Medulla oblongata (tissue), 1 donor: ENCODE results near the gene TYROBP.
"Not testable (repeated sequence)": the region's sequence is repeated elsewhere in the genome, so short reads cannot be mapped to it uniquely, and the experiment has no call there.

Source experiments
- DNase-seq: peaks from one replicate; pipeline ENCODE4 v3.0.0-alpha.2; 2015; ENCODE audit errors: extremely low spot score

Gene TYROBP

DNA sequence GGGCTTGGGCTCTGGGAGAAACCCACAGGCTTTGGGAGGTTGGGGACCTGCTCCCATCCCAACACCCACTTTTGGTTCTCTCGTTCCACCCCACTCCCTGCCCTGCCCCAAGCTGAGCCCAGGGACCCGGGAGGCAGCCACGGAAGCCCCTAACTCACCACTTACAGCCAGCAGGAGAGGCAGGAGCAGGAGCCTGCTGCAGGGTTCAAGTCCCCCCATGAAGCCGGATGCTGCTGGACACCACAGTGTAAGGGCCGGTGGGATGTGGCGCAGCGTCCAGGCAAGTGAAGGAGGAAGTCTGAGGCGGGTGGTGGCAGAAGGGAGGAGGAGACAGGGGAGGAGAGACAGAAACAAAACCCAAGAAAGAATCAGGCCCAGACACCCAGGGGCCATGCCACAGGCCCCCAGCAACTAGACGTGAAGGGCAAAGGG lies at the start of gene TYROBP:
Gene TYROBP, minus strand, starts transcription at position 286 of the 432 bp plus-strand sequence. Its CDS starts 67 bp downstream, at position 219.
- peak; percentile 54 for DNase-seq

DNA sequence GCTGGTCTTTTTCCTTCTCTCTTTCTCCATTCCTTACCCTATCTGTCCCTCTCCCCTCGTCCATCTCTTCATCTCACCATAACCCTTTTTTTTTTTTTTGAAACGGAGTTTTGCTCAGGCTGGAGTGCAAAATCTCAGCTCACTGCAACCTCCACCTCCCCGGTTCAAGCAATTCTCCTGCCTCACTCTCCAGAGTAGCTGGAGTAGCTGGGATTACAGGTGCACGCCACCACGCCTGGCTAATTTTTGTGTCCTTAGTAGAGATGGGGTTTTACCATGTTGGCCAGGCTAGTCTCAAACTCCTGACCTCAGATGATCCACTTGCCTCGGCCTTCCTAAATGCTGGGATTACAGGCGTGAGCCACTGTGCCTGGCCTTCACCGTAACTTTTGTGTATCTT lies 49.3 kb upstream of the TYROBP start:
- not testable (repeated sequence) for DNase-seq

DNA sequence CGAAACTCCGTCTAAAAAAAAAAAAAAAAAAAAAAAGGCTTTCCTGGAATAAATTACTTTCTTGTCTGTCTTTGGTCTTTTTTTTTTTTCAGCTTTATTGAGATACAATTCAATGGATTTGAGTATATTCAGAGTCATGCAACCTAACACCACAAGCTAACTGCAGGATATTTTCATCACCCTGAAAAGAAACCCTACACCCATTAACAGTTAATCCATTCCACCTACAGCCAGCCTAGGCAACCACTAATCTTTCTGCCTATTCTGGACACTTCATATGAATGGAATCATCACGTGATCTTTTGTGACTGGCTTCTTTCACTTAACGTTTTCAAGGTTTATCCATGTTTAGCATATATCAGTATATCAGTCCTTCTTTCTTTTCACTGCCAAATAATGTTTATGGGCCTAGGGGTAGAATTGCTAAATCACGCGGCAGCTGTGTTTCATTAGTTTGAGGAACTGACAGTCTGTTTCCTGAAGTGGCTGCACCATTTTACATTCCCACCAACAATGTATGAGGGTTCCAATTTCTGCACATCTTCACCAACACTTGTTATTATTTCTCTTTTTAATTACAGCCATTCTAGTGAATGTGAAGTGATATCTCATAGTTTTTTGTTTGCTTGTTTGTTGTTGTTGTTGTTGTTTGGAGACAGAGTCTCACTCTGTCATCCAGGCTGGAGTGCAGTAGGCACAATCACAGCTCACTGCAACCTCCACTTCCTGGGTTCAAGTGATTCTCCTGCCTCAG lies 48.0 kb upstream of the TYROBP start:
- DNase-seq: no peak

DNA sequence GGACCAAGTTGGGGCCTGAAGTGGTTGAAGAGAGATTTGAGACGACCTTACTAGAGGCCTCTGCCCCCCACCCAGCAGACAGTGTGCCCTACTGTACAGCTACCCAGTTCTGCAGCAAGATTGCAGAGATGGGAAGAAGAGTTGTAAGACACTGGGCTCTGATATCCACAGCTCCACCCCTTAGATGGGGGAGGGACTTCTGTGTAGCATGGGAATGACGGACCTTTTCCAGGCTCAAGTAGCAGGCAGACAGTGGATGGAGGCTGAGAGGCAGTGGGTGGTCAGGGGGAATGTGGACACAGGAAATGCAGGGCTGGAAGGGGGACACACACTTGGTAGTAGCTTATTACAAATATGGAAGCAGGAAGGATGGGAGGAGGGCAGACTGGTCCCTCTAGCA lies 41.0 kb upstream of the TYROBP start:
- DNase-seq: no peak

DNA sequence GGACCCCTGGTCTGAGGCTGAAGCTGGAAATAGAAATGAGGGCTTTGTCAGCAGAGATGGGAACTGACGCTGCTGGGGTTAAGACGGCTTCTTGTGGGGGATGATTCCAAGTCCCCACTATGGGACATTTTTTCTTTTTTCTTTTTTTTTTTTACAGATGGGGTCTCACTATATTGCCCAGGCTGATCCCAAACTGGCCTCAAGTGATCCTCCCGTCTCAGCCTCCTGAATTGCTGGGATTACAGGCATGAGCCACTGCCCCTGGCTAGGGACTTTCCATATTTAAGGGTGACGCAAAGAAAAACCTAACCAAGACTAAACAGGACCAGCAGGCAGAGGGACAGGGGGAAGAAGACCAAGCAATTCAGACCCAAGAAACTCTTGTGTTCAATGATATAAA lies 38.1 kb upstream of the TYROBP start:
- no peak for DNase-seq

DNA sequence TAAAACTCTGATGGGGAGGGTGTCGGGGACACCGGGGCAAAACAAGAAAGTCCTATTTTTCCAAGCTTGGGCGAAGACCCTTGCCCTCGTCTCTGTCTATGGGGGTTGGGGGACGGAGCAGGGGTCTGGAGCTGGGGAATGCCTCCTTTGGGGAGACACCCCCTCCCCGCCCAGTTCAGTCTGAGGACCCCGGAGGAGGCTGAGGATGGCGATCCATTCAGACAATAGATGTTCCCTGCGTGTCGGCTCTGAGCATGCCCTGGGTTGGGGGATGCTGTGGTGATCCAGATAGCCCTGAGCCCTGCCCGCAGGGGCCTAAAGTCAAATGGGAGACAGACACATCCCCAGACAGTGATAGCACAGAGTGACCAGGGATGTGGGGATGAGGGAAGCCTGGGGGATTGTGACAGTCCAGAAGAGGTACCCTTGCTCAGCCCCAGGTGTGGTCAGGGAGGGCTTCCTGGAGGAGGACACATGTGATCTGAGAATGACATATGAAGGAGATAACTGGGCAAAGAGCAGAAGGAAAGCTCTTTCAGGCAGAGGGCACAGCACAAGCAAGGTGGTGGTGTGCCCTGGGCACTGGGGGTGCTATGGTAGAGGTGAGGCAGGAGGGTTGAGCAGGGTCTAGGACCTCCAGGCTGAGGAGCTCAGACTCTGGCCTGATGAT lies 37.2 kb upstream of the TYROBP start:
- no peak for DNase-seq

DNA sequence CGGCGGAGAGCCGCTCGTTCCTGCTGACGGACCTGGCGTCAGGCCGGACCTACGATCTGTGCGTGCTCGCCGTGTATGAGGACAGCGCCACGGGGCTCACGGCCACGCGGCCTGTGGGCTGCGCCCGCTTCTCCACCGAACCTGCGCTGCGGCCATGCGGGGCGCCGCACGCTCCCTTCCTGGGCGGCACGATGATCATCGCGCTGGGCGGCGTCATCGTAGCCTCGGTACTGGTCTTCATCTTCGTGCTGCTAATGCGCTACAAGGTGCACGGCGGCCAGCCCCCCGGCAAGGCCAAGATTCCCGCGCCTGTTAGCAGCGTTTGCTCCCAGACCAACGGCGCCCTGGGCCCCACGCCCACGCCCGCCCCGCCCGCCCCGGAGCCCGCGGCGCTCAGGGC lies 36.5 kb upstream of the TYROBP start:
- no peak for DNase-seq

DNA sequence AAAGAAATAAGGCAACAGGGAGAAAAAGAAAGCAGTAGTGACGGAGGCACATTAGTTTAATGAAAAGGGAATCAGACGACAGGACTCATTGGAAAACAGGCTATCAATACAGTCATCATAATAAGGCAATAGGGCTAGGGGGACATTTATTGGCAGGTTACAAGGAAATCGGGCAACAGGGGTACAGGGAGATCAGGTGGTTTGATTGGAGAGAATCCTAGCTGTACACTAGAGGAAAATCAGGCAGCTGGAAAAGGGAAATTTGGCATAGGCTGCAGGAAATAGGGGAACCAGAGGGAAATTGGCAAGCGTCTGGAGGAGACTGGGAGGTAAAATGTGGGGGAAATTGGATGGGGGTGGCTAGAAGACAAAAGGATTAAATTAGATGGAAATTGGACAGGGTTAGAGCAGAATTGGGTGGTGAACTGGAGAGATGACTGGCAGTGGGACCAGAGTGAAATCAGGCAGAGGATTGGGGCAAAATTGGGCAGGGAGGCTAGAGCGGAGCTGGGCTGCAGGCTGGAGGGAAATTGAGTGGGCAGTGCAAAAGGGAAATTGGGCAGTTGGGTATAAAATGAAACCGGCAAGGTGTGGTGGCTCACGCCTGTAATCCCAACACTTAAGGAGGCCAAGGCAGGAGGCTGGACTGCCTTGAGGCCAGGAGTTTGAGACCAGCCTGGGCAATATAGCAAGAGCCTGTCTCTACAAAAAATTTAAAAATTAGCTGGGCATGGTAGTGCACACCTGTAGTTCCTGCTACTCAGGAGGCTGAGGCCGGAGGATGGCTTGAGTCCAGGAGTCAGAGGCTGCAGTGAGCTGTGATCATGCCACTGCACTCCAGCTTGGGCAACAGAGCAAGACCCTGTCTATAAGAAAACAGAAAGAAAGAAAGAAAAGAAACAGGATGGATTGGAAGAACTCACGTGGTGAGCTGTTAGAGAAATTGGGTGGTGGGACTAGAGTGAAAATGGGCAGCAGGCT lies 35.5 kb upstream of the TYROBP start:
- DNase-seq: no peak

DNA sequence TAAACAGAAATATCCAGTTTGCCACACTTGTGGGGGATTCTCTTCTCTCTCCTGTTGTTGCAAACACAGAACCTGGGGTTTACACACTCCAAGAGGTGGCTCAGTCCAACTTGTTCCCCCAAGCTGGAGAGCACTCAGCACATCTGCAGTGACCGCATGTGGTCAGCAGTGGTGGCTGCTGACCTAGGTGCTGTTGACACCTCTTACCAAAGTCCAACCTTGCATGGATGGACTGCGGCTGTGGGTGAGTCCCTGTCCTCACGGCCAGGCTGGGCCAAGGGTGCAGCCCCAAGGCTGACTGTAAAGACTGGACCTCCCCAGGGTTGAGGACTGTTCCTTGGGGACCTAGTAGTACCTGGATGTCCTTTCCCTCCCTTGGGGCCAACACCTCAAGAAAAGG lies 34.1 kb upstream of the TYROBP start:
- no peak for DNase-seq

DNA sequence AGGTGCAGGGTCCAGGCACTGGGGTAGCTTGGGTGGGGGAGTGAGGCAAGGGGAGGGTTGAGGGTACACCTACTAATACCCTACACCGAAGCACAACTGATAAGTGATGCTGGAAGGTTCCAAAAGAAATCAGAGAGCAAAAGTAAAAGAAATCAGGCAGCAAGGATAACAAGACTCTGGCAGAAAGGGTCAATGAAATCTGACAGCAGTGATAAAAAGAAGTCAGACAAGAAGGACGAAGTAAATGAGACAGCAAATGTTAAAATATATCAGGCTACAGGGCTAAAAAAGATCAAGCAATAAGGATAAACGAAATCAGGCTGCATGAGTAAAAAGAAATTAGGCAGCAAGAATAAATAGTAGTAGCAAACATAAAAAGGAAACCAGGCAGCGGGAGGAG lies 32.7 kb upstream of the TYROBP start:
- no peak for DNase-seq

DNA sequence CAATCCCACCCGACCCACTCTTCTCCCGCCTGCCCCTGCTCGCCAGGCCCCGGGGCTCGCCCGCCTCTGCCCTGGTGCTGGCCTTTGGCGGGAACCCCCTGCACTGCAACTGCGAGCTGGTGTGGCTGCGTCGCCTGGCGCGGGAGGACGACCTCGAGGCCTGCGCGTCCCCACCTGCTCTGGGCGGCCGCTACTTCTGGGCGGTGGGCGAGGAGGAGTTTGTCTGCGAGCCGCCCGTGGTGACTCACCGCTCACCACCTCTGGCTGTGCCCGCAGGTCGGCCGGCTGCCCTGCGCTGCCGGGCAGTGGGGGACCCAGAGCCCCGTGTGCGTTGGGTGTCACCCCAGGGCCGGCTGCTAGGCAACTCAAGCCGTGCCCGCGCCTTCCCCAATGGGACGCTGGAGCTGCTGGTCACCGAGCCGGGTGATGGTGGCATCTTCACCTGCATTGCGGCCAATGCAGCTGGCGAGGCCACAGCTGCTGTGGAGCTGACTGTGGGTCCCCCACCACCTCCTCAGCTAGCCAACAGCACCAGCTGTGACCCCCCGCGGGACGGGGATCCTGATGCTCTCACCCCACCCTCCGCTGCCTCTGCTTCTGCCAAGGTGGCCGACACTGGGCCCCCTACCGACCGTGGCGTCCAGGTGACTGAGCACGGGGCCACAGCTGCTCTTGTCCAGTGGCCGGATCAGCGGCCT lies 32.1 kb upstream of the TYROBP start:
- DNase-seq: no peak

DNA sequence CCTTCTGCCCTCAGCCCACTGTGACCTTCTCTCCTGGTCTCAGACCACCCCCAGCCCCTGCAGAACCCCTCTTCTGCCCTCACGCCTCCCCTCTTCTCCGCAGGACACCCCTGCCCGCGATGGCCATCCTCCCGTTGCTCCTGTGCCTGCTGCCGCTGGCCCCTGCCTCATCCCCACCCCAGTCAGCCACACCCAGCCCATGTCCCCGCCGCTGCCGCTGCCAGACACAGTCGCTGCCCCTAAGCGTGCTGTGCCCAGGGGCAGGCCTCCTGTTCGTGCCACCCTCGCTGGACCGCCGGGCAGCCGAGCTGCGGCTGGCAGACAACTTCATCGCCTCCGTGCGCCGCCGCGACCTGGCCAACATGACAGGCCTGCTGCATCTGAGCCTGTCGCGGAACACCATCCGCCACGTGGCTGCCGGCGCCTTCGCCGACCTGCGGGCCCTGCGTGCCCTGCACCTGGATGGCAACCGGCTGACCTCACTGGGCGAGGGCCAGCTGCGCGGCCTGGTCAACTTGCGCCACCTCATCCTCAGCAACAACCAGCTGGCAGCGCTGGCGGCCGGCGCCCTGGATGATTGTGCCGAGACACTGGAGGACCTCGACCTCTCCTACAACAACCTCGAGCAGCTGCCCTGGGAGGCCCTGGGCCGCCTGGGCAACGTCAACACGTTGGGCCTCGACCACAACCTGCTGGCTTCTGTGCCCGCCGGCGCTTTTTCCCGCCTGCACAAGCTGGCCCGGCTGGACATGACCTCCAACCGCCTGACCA lies 31.4 kb upstream of the TYROBP start:
- DNase-seq: no peak

DNA sequence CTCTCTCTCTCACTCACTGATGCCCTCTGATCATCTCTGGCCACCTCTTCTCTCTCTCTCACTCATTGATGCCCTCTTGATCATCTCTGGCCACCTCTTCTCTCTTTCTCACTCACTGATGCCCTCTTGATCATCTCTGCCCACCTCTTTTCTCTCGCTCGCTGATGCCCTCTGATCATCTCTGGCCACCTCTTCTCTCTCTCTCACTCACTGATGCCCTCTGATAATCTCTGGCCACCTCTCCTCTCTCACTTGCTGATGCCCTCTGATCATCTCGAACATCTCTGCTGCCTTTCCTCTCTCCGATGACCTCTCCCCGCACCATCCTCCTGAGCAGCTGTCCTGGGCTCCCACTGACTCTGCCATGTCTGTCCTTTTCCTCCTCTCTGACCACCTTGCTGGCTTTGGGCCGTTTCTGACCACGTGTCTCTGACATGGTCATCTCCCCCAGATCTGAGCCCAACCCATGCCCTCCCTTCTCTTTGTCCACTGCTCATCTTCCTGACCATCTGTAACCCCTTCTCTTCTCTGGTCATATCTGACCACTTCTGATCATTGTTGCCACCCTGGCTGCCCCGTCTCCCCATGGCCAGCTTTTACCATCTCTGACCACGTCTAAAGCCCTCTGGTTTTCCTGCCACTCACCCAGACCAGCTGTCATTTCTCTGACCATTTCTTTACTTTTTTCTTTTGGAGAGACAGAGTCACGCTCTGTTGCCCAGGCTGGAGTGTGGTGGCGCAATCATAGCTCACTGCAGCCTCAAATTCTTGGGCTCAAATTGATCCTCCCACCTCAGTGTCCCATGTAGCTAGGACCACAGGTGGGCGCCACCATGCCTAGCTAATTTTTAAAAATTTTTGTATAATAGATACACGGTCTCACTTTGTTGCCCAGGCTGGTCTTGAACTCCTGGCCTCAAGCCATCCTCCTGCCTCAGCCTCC lies 30.5 kb upstream of the TYROBP start:
- no peak for DNase-seq

DNA sequence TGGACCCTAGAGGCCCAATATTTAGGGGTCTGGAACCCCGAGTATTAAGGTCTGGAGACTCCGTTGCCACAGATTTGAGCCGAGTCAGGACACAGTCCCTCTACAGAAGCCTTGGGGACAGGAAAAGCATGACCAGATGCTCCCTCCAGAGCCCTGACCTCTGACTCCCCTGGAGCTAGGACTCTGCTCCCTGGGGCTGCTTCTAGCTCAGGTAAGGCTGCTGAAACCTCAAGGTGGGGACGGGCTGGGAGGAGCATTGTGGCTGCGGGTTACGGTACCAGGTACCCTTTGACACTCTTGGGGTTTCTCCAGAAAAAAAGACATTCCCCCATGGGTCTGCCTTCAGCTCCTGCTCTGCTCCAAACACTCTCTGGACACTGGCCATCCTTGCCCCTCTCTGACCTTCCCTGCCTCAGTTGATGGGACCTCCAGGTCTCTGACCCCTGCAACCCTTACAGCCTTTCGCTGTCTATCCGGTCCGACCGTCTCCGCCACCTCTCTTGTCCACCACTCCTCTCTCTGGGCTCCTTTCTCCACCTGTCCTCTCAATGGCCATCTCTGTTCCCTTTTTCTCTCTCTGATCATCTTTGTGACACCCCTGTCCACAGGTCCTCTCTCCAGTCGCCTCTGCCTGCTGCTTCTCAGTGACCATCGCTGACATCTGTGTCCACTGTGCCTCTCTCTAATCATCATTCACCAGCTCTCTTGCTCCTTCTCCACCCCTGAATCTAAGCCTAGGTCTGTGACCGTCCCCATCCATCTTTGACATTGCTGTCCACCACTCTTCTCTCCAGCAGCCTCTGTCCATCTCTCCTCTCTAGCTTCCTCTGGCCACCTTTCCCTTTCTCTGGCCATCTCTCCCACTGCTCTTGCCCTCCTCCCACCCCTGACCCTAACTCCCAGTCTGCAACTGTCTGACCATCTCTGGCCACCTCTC lies 29.5 kb upstream of the TYROBP start:
- no peak for DNase-seq

DNA sequence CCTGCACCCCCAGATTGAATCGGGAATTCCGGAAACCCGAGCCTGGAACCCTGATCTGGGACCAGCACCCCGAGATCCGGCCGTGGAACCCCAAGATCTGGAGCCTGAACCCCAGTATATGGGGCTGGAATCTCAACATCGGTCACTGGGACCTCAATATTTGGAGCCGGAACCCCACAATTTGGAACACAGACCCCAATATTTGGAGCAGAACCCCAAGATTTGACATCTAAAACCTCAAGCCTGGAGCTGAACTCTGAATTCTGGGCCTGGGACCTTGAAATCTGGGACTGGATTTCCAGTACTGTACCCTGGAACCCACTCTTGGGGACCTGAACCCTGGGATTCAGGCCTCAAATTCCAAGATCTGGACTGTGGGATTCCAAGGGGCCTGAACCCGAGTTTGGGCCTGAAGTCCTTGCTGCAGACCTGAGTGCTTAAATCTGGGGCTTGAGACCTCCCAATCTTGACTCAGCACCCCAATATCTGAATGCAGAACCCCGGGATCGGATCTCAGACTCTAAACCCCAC lies 28.7 kb upstream of the TYROBP start:
- DNase-seq: no peak

DNA sequence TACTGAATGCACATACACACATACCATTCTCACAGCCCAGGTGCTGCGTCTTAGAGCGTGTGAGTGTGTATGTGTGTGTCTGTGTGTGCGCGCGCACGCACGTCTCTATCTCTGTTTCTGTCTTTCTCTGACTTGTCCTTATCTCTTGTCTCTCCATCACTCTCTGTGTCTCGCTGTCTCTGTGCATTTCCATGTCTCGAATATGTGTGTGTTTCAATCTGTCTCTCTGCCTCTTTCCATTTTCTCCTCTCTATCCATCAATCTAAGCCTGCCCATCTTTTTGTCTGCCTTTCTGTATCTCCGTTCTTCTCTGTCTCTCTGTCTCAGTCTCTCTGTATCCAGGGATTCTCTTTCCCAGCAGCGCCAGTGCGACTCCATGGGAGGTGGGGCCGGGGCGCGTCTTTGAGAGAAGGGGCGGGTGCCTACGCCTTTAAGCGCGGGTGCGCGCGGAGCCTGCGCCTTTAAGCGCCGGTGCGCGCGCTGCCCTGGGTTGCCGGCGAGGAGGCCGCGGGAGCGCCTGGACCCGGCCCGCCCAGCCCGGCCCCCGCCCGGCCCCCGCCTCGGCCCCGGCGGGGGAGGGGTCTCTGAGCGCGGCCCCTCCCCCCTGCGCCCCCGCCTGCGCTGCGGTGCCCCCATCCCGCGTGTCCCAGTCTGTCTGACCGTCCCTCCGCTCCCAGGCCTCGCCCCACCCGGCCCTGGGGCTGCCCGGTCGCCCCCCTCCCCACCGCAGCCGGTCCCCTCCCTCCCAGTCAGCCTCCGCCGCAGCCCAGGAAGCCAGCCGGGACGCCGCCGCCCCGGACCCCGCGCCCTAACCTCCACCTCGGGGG lies 28.0 kb upstream of the TYROBP start, which contains the start of gene LRFN3:
Gene LRFN3, plus strand, starts transcription at position 464 of the 827 bp plus-strand sequence. CDS start 3,052 bp downstream, outside the sequence.
- DNase-seq: peak; percentile 83

DNA sequence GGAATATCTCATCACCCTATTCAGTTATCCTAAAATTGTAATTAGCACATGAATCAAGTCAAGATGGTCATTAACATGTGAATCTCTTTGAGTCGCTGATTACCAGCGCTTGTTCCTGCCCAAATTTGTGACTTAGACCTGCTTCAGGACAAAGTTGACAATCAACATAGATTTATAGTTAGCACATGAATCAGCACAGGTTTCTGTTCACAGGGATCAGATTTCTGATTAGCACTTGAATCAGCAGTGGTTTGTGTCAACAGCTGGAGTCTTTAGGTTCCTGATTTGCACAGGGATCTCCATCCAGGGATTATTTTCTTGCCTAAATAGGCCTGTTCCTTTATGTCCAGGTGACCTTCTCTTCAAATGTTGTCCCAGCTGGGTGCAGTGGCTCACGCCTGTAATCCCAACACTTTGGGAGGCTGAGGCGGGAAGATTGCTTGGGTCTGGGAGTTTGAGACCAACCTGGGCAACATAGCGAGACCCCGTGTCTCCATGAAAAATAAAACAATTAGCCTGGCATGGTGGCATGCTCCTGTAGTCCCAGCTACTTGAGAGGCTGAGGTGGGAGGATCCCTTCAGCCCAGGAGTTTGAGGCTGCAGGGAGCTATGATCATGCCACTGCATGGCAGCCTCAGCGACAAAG lies 24.3 kb upstream of the TYROBP start:
- no peak for DNase-seq
